GM12892 (cell line): ENCODE results near the gene CDH4.

ENCODE experiments used
- DNase-seq: peaks from one replicate; pipeline ENCODE4 v3.0.0; 2011; ENCODE audit not compliant: insufficient read length
- FAIRE-seq: peaks from 2 replicates; lab custom pipeline; 2011; peaks lifted over from hg19 to GRCh38; lab: Jason Lieb, UNC
- POLR2A ChIP-seq: IDR thresholded peaks from 2 replicates; pipeline ENCODE4 v1.6.1; 2011; ENCODE audit warnings: low read depth, low read length, control low read depth
- POLR2AphosphoS5 ChIP-seq: IDR thresholded peaks from 2 replicates; pipeline ENCODE4 v1.6.1; 2011; ENCODE audit warnings: low read depth, low read length, control low read depth
- TAF1 ChIP-seq: IDR thresholded peaks from 2 replicates; pipeline ENCODE4 v1.6.1; 2011; ENCODE audit warnings: low read depth, mild to moderate bottlenecking, control low read depth, low read length, borderline replicate concordance

Gene CDH4

GRCh38 chr20:61686051-61686936, 434.2 kb downstream of the CDH4 start:
- FAIRE-seq: no peak
- TF ChIP-seq POLR2AphosphoS5 (no peak), POLR2A (no peak), TAF1 (no peak)
- DNase-seq: no peak

GRCh38 chr20:61688411-61688810, 436.4 kb downstream of the CDH4 start:
- TF ChIP-seq POLR2A: no peak
- TF ChIP-seq TAF1: no peak
- TF ChIP-seq POLR2AphosphoS5: no peak
- no peak for DNase-seq
- no peak for FAIRE-seq

- FAIRE-seq (no peak), DNase-seq (no peak)
- TF ChIP-seq POLR2AphosphoS5: no peak
- no peak for TF ChIP-seq TAF1
- no peak for TF ChIP-seq POLR2A
These were observed 438.1 kb downstream of the CDH4 start for GRCh38 chr20:61690150-61690549.

GRCh38 chr20:61690993-61691838, 439.2 kb downstream of the CDH4 start:
- FAIRE-seq: no peak
- DNase-seq: no peak
- TF ChIP-seq POLR2A (no peak), TAF1 (no peak), POLR2AphosphoS5 (no peak)

- no peak for DNase-seq
- FAIRE-seq: no peak
- TF ChIP-seq POLR2A (no peak), POLR2AphosphoS5 (no peak), TAF1 (no peak)
These were observed 439.9 kb downstream of the CDH4 start for GRCh38 chr20:61691978-61692377.

- no peak for TF ChIP-seq POLR2A
- TF ChIP-seq TAF1: no peak
- no peak for TF ChIP-seq POLR2AphosphoS5
- FAIRE-seq: no peak
- DNase-seq: no peak
These were observed 440.4 kb downstream of the CDH4 start for GRCh38 chr20:61692479-61692878.

GRCh38 chr20:61693055-61693600, 441.1 kb downstream of the CDH4 start:
- FAIRE-seq: no peak
- no peak for DNase-seq
- no peak for TF ChIP-seq POLR2A
- TF ChIP-seq TAF1: no peak
- TF ChIP-seq POLR2AphosphoS5: no peak

GRCh38 chr20:61694682-61695081, 442.6 kb downstream of the CDH4 start:
- DNase-seq: no peak
- no peak for FAIRE-seq
- TF ChIP-seq TAF1 (no peak), POLR2AphosphoS5 (no peak), POLR2A (no peak)

GRCh38 chr20:61695741-61696140, 443.7 kb downstream of the CDH4 start:
- no peak for DNase-seq
- FAIRE-seq: no peak
- no peak for TF ChIP-seq POLR2A
- TF ChIP-seq POLR2AphosphoS5: no peak
- TF ChIP-seq TAF1: no peak

GRCh38 chr20:61696181-61696735, 444.2 kb downstream of the CDH4 start:
- no peak for FAIRE-seq
- TF ChIP-seq TAF1 (no peak), POLR2A (no peak), POLR2AphosphoS5 (no peak)
- DNase-seq: no peak
